DOHH2 (cell line): ENCODE results near the gene DPYD.

ENCODE experiments used
- EZH2phosphoT487 ChIP-seq: fragments of 200-600 bp; sonication (generic); IDR thresholded peaks from 2 replicates; pipeline ENCODE4 v1.6.1; 2017; ENCODE audit warnings: borderline replicate concordance, mild to moderate bottlenecking, antibody characterized with exemption, low read length, moderate library complexity, mixed read lengths
- TF ChIP-seq, protein P1 (sequence below): fragments of 200-600 bp; sonication (generic); IDR thresholded peaks from one replicate; pipeline ENCODE4 v1.5.1; 2014; ENCODE audit warnings: antibody characterized with exemption, mild to moderate bottlenecking, low read depth, low read length; ENCODE audit not compliant: poor library complexity, severe bottlenecking

GRCh38 chr1:97599447-97599846 lies 321.4 kb downstream of the DPYD start:
- TF ChIP-seq, protein P1, sequence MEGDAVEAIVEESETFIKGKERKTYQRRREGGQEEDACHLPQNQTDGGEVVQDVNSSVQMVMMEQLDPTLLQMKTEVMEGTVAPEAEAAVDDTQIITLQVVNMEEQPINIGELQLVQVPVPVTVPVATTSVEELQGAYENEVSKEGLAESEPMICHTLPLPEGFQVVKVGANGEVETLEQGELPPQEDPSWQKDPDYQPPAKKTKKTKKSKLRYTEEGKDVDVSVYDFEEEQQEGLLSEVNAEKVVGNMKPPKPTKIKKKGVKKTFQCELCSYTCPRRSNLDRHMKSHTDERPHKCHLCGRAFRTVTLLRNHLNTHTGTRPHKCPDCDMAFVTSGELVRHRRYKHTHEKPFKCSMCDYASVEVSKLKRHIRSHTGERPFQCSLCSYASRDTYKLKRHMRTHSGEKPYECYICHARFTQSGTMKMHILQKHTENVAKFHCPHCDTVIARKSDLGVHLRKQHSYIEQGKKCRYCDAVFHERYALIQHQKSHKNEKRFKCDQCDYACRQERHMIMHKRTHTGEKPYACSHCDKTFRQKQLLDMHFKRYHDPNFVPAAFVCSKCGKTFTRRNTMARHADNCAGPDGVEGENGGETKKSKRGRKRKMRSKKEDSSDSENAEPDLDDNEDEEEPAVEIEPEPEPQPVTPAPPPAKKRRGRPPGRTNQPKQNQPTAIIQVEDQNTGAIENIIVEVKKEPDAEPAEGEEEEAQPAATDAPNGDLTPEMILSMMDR = no peak
- TF ChIP-seq EZH2phosphoT487 = no peak
